Esophagus squamous epithelium (tissue), 5 donors: ENCODE results near the gene HOXB4. TPM values are rescaled to one million over a fixed set of nuclear protein-coding genes. Genes with fewer than 3 reads are reported as not detected.
A peak's percentile ranks its signal among the peaks of the same experiment; 100 is the strongest.

ENCODE experiments used
- DNase-seq: peaks from one replicate; lab custom pipeline; 2025; lab: John Stamatoyannopoulos, UW
- H3K27ac ChIP-seq, 4 donors: fragments of 200-600 bp; sonication (generic); one replicate each; pipeline ENCODE4 v1.5.1; 2016 to 2019; ENCODE audit warnings: mild to moderate bottlenecking in 1 of 4
- H3K27me3 ChIP-seq, 4 donors: fragments of 200-600 bp; sonication (generic); 1 replicate in 3 of 4; 2 replicates in 1 of 4; pipeline versions ENCODE4 v1.5.1 to v1.6.0; 2017 to 2021; ENCODE audit warnings: antibody characterized with exemption in 1 of 4
- H3K36me3 ChIP-seq, 3 donors: fragments of 200-600 bp; sonication (generic); one replicate each; pipeline ENCODE4 v1.5.1; 2016 to 2019
- H3K4me1 ChIP-seq, 3 donors: fragments of 200-600 bp; sonication (generic); one replicate each; pipeline ENCODE4 v1.5.1; 2017 to 2019
- H3K4me3 ChIP-seq, 4 donors: fragments of 200-600 bp; sonication (generic); 1 replicate in 3 of 4; 2 replicates in 1 of 4; pipeline ENCODE4 v1.5.1; 2016 to 2019; ENCODE audit warnings: mild to moderate bottlenecking in 2 of 4, moderate library complexity in 1 of 4
- H3K9me3 ChIP-seq, 3 donors: fragments of 200-600 bp; sonication (generic); one replicate each; pipeline ENCODE4 v1.5.1; 2016 to 2019
- POLR2A ChIP-seq, 4 donors: fragments of 450-650 bp; IDR thresholded peaks; one replicate each; pipeline ENCODE4 v1.6.1; 2017; ENCODE audit warnings: antibody characterized with exemption in 4 of 4, mild to moderate bottlenecking in 4 of 4, moderate library complexity in 3 of 4
- WGBS, 2 donors: methylation state at CpG; one replicate each; pipeline ENCODE4 v1.1.5; 2018; 5-methylcytosine and 5-hydroxymethylcytosine counted together
- intact Hi-C: fragments of 100-400 bp; cut with DNase I; formaldehyde crosslinking; loops from one replicate; pipeline ENCODE4 v1.15.0; 2022
- total RNA-seq, 4 donors: library from RNA; depleted of rRNA; stranded (reverse); fragments of >200 nt; gene quantifications; one replicate each; pipeline ENCODE4 v1.1.0, GENCODE V29; 2016
- TF ChIP-seq, protein P1 (sequence below), 6 experiments: fragments of 450-650 bp in 4 of 6; fragments of 200-600 bp in 2 of 6; sonication (generic) in 2 of 6; IDR thresholded peaks; one replicate each; pipeline ENCODE4 v1.5.1; 2016 to 2019; ENCODE audit warnings: antibody characterized with exemption in 6 of 6, mild to moderate bottlenecking in 4 of 6, moderate library complexity in 4 of 6
- donor health status: DM: yes; HTN: yes; CAD: no.

HOXB4 gene
- total RNA-seq, 4 donors from 2014 or later = 0.27 to 2.9 (median 1.8) TPM

DNA sequence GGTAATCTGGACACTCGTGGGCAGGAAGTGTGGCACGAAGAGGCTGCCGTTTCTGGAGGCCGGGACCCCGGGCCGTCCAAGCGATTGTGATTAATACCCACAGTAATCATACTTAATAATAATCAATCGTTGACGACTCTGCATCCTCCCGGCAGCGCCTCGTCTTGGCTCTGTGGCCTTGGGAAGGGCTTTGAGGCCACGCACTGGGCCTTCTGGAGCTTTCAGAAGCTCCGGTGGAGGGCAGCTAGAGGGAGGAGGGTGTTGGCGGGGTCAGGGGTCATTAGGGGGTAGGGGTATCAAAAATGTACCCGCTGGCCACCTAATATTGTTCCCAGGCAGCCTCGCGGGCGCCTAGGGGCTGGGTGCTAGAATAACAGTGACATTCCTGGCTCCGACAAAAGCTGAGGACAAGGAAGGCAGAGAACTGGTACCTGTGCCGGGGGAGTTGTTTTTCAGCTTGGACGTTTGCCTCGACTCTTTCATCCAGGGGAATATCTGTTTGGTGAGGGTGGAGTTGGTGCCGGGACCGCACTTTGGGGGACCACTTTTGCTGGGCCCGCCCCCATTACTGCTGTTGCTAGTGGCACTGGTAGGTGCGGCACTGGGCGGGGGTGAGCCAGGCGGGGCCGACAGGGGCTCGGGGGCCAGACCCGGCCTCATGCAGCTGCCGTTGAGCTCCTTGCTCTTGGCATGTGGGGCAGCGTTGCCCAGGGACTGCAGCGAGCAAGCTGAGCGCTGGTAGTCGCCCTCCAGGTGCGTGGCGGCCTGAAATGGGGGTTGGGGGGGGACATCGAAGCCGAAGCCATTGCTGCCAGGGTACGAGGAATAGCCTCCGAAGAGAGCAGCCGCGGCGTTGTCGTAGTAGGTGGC lies 26.3 kb downstream of the HOXB4 start:
- H3K9me3 ChIP-seq = no peaks in the 10 kb centered on the region
- peak overlapping the region; percentile 86 to 95 (median 92) for H3K27ac ChIP-seq
- peaks cover 0 to 78% (median 0%) of the 10 kb centered on the region in 4 donors for H3K27me3 ChIP-seq
- H3K4me3 ChIP-seq = peak overlapping the region in 3 of 4 donors; percentile 9 to 44 (median 13)
- peaks cover 11 to 100% (median 54%) of the 10 kb centered on the region in 3 donors for H3K4me1 ChIP-seq
- no peak for TF ChIP-seq POLR2A (IDR thresholded peaks at IDR 0.05)
- TF ChIP-seq, protein P1, sequence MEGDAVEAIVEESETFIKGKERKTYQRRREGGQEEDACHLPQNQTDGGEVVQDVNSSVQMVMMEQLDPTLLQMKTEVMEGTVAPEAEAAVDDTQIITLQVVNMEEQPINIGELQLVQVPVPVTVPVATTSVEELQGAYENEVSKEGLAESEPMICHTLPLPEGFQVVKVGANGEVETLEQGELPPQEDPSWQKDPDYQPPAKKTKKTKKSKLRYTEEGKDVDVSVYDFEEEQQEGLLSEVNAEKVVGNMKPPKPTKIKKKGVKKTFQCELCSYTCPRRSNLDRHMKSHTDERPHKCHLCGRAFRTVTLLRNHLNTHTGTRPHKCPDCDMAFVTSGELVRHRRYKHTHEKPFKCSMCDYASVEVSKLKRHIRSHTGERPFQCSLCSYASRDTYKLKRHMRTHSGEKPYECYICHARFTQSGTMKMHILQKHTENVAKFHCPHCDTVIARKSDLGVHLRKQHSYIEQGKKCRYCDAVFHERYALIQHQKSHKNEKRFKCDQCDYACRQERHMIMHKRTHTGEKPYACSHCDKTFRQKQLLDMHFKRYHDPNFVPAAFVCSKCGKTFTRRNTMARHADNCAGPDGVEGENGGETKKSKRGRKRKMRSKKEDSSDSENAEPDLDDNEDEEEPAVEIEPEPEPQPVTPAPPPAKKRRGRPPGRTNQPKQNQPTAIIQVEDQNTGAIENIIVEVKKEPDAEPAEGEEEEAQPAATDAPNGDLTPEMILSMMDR (IDR thresholded peaks at IDR 0.05) = no peak
- 54 to 77% methylated on average over 9 to 15 of the region's 47 CpGs for WGBS, 2 donors
- H3K36me3 ChIP-seq = peaks cover 0 to 25% (median 6%) of the 10 kb centered on the region in 3 donors
- intact Hi-C loops = no loop called here
- no peak for DNase-seq

DNA sequence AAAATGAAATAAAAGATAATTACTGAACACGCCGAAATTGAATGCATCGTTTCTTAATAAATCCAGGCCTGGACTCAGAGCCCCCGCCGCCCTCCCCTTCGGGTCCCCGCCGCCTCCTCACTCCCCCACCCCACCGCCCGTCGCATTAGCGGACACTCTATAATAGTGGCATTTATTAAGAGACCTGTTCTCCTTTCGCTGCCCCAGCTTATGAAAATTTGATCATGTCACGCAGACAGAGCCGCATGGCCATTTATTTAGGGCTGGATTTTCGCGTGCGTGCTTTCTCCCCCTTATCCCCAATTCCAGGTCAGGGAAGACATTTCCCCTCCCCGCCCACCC lies 27.0 kb downstream of the HOXB4 start:
- TF ChIP-seq, protein P1 (IDR thresholded peaks at IDR 0.05) = no peak
- no peak for TF ChIP-seq POLR2A (IDR thresholded peaks at IDR 0.05)
- H3K36me3 ChIP-seq = peaks cover 0 to 25% (median 6%) of the 10 kb centered on the region in 3 donors
- H3K4me1 ChIP-seq = peaks cover 8 to 100% (median 54%) of the 10 kb centered on the region in 3 donors
- H3K27me3 ChIP-seq = peaks cover 0 to 79% (median 0%) of the 10 kb centered on the region in 4 donors
- WGBS, 2 donors = 17 to 80% methylated on average over 1 to 8 of the region's 19 CpGs
- intact Hi-C loops = no loop called here
- no peak for DNase-seq
- peak overlapping the region; percentile 13 to 44 (median 22) for H3K4me3 ChIP-seq
- H3K27ac ChIP-seq = peak overlapping the region; percentile 86 to 95 (median 92)
- H3K9me3 ChIP-seq = no peaks in the 10 kb centered on the region

GRCh38 chr17:48550502-48551213 lies 27.5 kb downstream of the HOXB4 start:
- Histone ChIP-seq H3K27me3 (peaks cover 0 to 75% (median 0%) of the 10 kb centered on the region in 4 donors), H3K36me3 (peaks cover 0 to 25% (median 6%) of the 10 kb centered on the region in 3 donors), H3K4me3 (peak overlapping the region; percentile 13 to 44 (median 22)), H3K27ac (peak overlapping the region; percentile 86 to 95 (median 92)), H3K9me3 (no peaks in the 10 kb centered on the region), H3K4me1 (peaks cover 3 to 100% (median 54%) of the 10 kb centered on the region in 3 donors)
- intact Hi-C loops = no loop called here
- WGBS, 2 donors = 45 to 79% methylated on average over 19 to 23 of the region's 70 CpGs
- TF ChIP-seq, protein P1 (IDR thresholded peaks at IDR 0.05) = peak in 3 of 6 experiments; percentile 12 to 39 (median 15)
- no peak for TF ChIP-seq POLR2A (IDR thresholded peaks at IDR 0.05)
- no peak for DNase-seq

- intact Hi-C loops = no loop called here
- Histone ChIP-seq H3K27me3 (peaks cover 0 to 76% (median 0%) of the 10 kb centered on the region in 4 donors), H3K9me3 (no peaks in the 10 kb centered on the region), H3K4me3 (peak overlapping the region; percentile 13 to 44 (median 22)), H3K36me3 (peaks cover 0 to 25% (median 6%) of the 10 kb centered on the region in 3 donors), H3K27ac (peak overlapping the region; percentile 86 to 95 (median 92)), H3K4me1 (peaks cover 3 to 100% (median 59%) of the 10 kb centered on the region in 3 donors)
- no peak for TF ChIP-seq POLR2A (IDR thresholded peaks at IDR 0.05)
- TF ChIP-seq, protein P1 (IDR thresholded peaks at IDR 0.05) = no peak
- DNase-seq = no peak
- WGBS, 2 donors = 59 to 70% methylated on average over 11 to 12 of the region's 18 CpGs
These were observed 28.1 kb downstream of the HOXB4 start for GRCh38 chr17:48549914-48550501.
